SKM-1 (cell line): ENCODE measurements around the gene TRPV4.
A peak's percentile ranks its signal among the peaks of the same experiment; 100 is the strongest.

ENCODE experiments used
- DNase-seq: peaks from one replicate; lab custom pipeline; 2025; ENCODE audit not compliant: unreplicated experiment; lab: John Stamatoyannopoulos, UW

The TRPV4 gene

DNA sequence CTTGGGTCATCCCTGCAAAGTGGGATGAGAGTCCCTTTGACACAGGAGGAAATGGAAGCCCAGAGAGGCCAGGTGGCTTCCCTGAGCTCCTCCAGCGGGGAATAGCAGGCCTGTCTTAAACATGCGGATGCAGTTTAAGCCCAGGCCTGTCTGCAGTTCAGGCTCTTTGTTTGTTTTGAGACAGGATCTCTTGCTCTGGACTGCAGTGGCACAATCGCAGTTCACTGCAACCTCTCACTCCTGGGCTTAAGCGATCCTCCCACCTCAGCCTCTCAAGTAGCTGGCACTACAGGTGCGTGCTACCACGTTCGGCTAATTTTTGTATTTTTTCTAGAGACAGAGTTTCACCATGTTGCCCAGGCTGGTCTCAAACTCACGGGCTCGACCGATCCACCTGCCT is 3.5 kb downstream of the TRPV4 start:
- DNase-seq = no peak

DNA sequence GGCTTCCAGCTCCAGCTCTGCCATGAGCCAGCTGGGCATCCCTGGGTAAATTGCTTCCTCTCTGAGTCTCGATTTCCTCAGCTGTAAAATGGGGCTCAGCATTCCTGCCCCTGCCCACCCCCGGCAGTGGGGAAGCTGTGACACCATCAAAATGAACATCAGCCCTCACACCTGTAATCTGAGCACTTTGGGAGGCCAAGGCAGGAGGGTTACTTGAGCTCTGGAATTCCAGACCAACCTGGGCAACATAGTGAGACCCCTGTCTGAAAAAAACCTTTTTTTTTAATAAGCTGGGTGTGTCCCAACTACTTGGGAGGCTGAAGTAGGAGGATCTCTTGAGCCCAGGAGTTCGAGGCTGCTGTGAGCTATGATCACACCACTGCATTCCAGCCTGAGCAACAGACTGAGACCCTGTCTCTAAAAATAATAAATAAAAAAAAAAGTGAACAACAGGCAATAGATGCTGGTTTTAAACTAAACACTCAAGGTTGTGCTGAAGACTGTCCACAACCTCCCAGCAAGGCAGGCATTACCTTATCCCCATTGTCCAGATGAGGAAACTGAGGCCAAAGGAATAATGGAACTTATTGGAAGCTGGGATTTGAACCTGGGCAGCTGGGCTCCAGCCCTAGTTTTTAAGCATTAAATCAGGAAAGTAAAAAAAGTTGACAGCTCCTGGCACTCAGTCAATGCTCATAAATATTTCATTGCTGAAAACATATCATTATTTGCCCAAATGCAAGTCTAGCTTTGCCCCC is 4.3 kb downstream of the TRPV4 start:
- DNase-seq = no peak

DNA sequence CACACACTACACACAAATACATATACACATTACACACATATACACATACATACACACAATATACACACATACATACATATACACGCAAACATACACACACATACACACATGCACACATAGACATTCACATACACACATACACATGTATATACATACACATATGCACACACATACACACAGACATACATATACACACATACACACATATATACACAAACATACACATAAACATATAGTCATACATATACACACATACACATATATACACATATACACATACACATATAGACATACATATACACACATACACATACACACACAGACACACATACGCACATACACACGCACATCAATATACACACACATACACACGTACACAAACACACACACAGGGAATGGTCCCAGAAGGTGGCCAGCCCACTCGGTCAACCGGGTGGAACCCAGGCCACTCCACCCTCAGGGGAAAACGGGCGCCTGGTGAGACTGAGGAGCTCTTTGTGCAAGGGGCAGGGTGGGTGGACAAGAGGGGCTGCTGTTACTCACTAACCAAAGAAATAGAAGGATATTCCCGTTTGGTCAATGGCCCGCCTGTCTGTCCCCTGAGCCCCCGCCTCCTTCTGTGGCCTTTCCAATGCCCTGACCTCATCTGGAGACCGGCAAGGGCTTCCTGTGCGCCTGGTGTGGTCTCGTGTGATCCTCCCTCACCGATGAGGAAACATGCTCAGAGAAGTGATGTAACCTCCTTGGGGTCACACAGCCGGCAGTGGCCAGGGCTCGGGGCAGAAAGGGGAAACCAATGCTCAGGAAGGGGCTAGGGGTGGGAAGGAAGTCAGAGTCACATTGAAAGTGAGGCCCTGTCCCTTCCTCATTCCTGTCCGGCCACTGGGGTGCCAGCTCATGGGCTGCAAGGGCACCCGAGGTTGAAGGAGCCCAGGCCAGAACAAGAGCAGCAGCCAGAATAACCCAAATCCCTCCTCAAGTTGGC is 5.3 kb downstream of the TRPV4 start:
- DNase-seq = peak; percentile 78

DNA sequence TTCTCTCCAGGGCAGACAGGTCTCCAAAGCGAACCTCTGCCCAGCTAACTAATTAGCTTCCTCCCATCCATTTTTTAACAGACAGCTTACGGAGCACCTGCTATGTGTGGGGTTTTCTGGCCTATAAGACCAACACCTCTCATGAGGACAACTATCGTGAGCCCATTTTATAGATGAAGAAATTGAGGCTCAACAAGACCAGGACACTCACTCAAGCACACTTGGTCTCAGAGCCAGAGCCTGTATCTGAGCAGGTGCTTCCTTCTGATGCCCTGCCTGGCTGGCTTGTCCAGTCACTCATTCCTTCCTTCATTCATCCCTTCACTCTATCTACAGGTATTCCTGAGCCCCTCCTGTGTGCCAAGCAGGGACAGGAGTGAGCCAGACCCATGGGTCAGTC is 6.1 kb downstream of the TRPV4 start:
- no peak for DNase-seq

DNA sequence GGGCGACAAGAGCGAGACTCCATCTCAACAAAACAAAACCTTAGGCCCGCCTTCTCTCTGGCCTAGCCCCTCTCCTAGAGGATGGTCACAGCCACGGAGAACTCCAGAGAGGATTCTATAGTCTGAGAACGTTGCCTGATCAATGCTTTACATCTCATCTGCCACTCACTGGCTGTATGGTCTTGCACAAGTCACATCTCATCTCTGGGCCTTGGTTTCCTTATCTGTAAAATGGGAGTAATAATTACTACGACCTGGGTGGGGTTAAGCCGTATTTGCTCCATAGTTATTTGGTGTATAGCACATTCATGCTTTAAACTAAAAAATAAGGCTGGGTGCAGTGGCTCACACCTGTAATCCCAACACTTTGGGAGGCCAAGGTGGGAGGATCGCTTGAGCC is 8.5 kb downstream of the TRPV4 start:
- DNase-seq = no peak

DNA sequence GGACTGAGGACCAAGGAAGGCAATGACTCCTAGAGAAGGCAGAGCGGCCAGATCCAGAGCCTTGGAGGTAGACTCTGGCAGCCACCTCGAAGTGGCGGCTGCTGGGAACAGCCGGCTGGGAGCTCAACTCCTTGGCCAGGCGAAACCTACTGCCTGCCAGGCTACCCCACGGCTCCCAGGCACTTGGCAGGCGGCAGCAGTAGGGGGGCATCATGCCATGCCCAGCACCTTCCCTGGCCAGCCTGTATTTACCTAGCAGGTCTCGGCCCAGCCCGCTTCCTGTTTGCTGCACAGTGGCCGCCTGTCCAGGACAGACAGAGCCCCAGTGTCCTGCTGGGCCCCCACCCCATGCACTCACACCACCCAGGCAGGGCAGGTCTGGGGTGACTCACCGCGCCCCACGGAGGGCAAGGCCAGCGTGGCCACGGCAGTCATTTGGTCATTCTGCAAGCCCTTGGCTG is 10.2 kb downstream of the TRPV4 start:
- no peak for DNase-seq

DNA sequence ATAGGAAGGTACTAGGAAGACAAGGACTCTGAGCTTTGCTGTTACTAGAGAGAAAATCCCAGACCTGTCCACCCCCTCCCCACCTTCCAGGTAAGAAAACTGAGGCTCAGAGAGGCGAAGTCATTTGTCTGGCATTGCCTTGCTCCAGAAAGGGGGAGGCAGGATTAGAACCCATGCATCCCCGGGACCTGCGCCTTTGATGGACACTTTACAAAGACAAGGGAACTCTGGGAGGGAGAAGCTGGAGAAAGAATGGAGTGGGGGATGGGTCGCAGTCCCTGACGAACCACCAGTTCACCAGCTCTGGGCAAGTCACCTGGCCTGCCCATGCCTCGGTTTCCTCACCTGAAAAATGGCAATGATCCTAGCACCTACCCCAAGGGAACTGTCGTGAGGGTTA is 10.8 kb downstream of the TRPV4 start:
- DNase-seq = no peak

DNA sequence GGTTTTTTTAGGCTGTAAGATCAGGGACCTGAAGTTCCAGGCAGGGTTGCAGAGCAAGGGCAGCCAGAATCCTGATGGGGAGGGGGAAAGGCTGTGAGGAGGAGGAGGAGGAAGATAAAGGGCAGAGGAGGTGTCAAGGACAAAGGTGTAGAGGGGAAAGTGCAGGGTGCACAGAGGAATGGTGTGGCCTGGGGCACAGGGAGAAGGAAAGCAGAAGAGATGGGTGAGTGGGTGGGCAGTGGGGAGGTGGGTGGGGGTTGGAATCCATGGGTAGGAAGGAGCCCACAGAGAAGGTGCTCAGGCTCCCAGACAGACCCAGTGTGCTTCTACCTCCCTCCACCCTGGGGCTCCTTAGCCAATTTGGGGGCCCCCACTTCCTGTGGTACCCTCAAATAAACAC is 11.2 kb downstream of the TRPV4 start:
- no peak for DNase-seq

DNA sequence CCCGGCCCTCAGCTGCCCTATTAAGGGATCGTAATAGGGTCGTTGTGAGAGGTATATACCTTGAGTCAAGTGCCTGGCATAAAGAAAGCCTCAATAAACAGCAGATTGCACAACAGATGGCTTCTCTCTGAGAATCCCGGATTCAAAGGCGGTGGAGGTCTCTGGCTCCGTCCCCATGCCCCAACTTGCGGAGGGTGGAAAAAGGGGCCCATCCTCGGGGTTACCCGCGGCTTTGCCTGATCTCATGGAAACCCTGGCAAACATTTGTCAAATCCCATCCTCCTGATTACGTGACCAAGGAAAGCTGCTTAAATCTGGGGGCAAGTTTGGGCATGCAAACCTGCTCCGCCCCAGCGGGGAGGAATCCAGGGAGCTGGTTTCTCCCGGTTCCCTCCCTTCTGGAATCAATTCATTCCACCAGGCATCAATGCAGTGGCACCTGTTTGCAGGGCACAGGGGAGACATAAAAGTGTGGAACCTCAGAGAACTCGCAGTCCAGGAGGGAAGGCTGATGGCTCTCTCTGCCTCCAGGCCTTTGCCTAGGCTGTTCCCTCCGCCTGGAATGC is 12.3 kb downstream of the TRPV4 start:
- no peak for DNase-seq

DNA sequence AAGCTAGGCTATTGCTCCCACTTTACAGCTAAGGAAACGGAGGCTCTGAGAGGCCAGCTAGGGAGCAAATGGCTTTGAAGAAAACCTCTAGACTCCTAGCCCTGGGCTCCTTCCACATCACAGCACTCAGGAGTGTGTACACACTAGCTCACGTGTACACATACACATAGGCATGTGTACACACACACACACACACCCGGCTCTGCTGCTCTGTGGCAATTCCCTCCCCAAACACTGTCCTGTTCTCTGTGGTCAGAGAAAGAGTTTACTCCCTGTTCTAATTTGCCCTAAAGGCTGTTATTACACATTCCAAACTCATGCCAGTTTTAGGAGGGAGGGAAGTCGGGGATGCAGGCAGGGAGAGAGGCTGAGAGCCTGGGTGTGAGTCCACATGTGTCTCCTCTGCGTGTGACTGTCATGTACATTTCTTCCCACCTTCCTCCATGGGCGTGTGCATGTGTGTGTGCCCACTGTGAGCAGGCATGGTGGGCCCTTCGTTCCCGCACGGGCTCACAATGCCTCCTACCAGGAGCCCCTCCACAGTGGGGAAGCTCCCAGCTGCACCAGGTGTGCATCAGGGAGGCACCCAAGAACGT is 14.2 kb downstream of the TRPV4 start:
- DNase-seq = no peak

DNA sequence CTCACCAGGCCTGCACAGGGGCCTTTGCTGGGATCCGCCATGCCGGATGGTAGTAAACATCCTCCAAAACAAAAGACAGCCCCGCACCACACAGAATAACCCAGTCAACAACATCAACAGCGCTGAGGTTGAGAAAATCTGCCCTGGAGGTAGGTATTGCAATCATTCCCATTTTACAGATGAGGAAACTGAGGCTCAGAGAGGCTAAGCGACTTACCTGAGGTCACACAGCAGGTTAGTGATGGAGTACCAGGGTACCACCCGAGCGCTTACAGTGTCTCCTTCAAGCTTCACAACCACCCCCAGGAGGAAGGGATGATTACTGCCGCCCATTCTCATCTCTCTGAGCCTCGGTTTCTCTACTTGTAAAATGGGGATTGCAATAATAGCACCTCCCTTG is 14.9 kb downstream of the TRPV4 start:
- no peak for DNase-seq

DNA sequence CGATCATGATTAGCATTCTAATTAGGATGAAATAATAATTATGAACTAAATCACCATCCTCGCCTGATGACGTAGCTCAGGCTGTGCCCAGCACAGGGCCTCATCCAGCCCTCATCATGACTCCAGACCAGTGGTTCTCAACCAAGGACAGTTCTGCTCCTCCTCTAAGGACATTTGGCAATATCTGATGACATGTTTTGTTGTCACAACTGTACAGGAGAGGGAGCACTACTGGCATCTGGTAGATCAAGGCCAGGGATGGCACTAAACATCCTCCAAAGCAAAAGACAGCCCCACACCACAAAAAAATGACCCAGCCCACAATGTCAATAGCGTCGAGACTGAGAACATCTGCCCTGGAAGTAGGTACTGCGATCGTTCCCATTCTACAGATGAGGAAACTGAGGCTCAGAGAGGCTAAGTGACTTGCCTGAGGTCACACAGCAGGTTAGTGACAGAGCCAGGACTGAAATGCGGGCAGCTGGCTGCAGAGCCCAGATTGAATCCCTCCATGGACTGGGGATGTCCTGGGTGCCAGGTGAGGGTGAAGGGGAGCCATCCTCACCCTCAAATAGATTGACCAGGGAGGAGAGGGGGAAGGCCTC is 15.5 kb downstream of the TRPV4 start:
- no peak for DNase-seq

DNA sequence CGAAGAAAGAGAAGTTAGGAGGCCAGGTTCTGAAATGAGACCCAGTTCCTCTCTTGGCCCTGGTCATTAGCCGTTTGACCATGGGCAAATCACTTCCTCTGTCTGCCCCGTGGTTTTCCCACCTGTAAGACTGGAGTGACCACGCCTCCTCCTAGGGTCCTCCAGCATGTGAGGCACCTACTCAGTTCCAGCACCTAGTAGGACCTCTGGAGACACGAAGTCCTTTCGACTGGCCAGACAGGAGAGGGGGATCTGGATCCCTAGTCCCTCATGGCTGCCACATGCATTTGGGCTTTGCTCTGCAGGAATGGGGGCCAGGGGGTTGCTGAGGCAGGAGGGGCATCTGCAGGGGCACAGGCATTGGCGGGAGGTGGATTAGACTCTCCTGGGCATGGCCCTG is 16.3 kb downstream of the TRPV4 start:
- DNase-seq = no peak

DNA sequence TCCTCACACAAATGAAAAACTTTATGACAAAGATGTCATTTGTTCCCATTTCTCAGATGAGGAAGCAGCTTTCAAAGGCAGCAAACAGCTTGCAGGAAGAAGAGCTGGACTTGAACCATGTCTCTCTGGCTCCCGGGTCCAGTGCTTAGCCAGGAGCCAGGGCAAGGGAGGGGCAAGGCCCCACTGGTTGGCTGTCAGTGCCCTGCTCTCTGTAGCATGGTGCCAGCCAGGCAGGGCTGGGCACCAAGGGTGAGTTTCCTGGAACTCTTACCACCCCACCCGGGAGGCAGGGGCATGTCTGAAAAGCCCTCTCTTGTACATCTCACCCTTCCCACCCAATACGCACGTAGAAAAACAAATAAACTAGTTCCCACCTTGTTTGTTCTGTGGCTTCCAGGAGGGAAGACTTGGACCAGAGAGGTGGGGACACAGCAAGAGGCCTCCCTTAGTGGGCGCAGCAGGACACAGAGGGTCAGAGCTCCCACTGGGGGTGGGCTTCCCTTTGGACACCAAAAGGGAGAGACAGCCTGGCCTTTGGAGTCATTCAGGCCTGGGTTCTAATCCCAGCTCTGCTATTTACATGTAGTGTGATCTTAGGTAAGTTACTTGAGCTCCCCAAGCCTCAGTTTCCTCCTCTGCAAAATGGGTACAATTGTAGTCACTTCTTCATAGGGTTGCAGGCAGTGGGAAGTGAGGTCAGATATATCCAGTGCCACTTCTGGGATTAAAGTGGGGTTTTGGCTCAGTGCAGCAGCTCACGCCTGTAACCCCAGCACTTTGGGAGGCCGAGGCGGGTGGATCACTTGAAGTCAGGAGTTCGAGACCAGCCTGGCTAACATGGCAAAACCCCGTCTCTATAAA is 17.2 kb downstream of the TRPV4 start:
- DNase-seq = no peak

DNA sequence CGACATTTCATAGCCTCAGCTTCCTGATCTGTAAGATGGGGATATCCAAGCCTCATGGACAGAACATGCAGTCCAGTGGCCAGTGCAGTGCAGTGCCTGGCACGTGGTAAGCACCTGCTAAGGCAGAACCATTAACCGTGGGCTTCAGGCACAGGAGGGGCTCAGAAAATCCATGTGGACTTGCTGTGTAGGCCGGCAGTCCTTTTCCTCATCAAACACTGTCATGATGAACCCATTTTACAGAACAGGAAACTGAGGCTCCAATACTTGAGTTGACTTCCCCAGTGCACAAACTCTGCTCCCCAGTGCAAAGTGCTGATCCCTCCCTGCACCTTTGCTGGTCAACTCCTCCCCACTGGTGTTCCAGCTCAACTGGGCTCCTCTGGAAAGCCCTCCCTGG is 18.0 kb downstream of the TRPV4 start:
- no peak for DNase-seq

DNA sequence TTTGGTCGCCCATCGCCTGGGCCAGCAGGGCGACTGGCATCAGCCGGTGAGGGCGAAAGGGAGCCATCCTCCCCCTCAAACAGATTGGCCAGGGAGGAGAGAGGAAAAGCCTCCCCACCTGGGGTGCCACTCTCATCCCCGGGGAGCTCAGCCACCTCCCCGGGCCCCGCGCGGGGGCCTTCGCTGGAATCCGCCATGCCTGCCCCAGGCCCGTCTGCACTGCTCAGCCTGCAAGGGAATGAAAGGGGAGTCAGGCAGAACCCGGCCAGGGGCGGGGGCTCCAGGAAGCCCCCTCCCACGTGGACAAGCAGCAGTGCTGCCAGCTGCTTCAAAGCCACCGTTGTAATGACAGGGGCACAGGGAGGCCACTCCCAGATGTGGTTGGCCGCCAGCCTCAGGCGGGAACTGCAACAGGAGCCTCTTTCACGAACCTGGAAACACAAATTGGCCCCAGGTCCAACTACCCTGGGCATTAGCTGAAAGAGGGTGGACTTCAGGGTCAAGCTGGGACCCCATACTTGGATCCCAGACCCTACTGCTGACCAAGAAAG is 18.5 kb downstream of the TRPV4 start:
- DNase-seq = no peak

DNA sequence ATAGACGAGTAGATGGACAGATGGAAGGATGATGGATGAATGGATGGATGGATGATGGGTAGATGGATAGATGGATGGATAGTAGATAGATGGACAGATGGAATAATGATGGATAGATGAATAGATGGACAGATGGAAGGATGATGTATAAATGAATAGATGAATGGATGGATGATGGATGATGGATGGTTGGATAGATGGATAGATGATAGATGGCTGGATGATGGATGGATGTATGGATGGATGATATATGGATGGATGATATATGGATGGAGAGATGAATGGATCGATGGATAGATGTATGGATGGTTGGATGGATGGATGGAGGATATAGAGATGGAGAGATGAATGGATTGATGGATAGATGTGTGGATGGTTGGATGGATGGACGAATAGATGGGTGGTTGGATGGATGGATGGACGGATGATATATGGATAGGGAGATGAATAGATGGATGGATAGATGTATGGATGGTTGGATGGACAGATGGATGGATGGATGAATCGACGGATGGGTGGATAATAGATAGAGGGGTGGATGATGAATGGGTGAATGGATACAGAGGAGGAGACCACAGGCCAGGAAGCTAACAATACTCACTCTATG is 19.3 kb downstream of the TRPV4 start:
- DNase-seq = no peak

DNA sequence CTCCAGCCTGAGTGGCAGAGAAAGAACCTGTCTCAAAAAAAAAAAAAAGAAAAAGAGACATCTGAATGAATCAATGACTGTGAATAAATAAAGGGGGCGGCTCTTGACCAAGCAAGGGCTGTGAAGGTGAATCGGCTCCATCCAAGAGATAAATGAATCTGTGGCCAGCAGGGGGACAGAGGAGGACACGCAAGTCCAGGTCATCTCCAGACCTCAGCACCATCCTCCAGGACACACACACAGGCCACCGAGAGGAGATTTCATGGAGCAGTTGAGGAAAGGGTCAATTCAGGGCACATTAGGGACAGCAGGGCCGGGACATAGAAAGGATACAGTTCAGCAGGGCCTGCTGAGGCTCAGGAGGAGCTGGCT is 21.6 kb downstream of the TRPV4 start:
- DNase-seq = no peak

DNA sequence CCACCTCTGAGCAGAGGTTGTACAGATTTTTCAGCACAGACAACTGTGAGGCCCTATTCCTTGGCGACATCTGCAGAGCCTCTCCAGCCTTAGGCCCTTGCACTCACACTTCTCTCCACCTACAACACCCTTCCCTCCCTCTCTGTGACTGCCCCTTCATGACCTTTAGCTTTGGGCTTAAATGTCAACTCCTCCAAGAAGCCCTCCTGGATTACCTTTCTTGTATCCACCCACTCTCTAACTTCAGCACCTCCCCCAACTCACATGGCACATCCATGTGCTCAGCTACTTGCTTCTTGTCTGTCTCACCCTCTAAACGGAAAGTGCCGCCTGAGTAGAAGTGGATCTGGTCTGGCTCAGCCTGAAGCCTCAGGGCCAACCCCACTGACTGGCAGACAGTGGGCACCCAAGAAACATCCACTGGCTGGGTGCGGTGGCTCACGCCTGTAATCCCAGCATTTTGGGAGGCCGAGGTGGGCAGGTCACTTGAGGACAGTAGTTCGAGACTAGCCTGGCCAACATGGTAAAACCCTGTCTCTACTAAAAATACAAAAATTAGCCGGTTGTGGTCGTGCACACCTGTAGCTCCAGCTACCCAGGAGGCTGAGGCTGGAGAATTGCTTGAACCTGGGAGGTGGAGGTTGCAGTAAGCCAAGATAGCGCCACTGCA is 22.1 kb downstream of the TRPV4 start:
- DNase-seq = no peak
